Cerebellar nuclear complex (tissue), 1 donor: ENCODE data around the gene CDC42BPB.

ENCODE experiments used
- DNase-seq, 2 experiments: peaks; one replicate each; lab custom pipeline; 2025; lab: John Stamatoyannopoulos, UW

CDC42BPB gene

GRCh38 chr14:103073876-103074728, 16.8 kb upstream of the CDC42BPB start:
- DNase-seq: no peak

- DNase-seq: no peak
These were observed 16.1 kb upstream of the CDC42BPB start for GRCh38 chr14:103073367-103073875.

DNA sequence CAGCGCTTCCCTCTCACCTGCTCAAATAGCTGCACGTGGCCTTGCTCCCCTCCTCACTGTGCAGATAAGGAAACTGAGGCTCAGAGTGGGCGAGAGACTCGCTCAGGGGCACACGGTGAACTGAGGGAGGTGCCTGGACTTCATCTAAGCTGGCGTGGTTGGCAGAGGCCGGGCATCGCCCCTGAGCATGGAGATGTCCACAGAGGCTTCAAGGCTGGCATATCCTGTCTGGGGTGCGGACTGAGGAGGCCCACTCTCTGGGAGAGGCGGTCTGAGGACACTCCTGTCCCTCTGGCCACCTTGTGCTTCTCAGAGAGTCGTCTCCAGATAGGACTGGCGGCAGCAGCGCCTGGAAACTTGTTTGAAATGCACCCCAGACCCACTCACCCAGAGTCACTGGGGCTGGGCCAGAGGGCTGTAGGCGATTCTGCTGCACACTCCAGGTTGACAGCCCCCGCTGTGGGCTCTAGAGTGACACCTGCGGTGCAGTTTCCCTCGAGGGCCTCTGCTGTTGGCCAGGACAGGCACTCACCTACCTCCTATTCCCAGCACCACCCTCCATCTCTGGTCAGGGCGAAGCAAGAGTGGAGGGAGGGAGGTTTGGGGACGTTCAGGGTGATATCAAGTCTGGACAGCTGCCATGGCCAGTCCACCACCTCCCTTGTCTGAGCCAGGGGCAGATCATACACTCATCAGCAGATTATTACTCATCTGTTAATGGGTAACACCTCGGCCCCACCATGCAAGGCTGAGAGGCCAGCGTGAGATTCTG, 15.4 kb upstream of the CDC42BPB start:
- no peak for DNase-seq

- no peak for DNase-seq
These were observed 14.3 kb upstream of the CDC42BPB start for GRCh38 chr14:103071544-103072251.

GRCh38 chr14:103070971-103071542, 13.7 kb upstream of the CDC42BPB start:
- no peak for DNase-seq

GRCh38 chr14:103070263-103070885, 13.0 kb upstream of the CDC42BPB start:
- no peak for DNase-seq

DNA sequence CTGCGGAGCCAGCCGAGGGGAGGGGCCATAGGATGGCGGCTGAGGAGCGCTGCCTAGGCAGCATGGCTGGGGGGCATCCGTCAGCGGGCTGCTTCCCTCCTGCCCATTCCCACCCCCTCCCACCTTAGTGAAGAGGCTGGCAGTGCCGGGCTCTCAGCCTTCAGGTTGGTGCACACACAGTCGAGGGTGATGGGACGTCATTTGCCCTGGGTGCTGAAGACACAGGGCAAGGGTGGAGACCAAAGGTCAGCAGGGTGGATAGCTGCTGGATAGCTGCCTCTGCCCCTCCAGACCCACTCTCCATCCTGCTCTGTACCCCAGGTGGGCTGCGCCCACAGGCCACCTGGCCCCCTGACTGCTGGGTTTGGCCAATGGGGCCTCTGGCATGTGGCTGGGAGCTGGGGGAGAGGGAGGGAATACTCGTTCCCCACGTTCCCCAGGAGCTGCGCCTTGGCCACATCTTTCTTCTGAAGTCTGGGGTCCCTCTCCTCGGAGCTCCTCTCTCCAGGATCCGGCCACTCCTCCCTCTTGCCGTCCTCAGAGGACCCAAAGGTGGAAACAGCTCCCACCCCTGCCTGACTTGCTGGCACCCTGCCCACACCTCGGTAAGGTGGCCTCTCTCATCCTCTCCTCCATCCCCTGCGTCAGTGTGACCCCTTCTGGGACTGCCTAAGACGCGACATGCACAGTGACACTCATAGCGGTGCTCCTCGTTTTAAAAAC, 11.2 kb upstream of the CDC42BPB start:
- DNase-seq: no peak

- DNase-seq: no peak
These were observed 10.0 kb upstream of the CDC42BPB start for GRCh38 chr14:103067231-103067954.

- no peak for DNase-seq
These were observed 9.1 kb upstream of the CDC42BPB start for GRCh38 chr14:103066399-103066798.

GRCh38 chr14:103065861-103066260, 8.5 kb upstream of the CDC42BPB start:
- DNase-seq: no peak

DNA sequence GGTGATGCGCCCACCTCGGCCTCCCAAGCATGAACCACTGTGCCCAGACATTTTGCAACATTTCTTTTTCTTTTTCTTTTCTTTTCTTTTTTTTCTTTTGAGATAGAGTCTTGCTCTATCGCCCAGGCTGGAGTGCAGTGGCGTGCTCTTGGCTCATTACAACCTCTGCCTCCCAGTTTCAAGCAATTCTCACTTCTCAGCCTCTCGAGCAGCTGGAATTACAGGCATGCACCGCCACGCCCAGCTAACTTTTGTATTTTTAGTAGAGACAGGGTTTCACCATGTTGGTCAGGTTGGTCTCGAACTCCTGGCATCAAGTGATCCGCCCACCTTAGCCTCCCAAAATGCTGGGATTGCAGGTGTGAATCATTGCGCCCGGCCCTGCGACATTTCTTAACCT, 7.6 kb upstream of the CDC42BPB start:
- no peak for DNase-seq

GRCh38 chr14:103064436-103064835, 7.1 kb upstream of the CDC42BPB start:
- DNase-seq: no peak

DNA sequence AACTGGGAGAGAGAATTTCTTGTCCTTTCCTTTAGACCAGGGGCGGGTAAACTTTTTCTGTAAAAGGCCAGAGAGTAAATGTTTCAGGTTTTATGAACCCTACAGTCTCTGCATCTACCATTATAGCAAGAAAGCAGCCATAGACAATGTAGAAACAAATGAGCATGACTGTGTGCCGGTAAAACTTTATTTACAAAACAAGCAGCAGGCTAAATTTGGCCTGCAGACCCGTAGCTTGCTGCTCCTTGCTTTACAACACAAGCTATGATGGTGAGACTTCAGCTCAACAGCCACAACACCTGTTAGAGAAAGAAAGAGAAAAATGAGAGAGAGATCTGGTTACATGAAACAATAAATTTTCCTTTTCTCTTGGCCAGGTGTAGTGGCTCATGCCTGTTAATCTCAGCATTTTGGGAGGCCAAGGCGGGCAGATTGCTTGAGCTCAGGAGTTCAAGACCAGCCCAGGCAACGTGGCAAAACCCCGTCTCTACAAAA, 4.2 kb upstream of the CDC42BPB start:
- DNase-seq: no peak

DNA sequence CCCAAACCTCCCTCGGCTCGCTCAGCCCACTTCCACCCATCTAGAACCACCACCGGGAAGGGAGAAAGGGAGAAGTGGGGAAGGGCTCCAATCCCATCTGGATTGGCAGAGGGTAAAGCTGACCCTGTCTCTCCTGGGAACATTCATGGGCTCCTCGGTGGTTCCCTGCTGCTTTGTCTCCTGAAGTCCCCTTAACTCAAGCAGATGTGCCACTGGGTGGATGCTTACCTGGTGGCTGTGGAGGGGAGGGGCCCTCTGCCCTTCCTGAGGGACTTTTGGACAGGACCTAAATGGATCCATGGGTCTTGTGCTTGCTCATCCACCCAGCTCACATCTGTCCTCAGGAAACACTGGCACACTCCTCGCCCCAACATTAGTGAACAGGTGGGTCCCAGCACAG, 2.2 kb upstream of the CDC42BPB start:
- no peak for DNase-seq

GRCh38 chr14:103058164-103059055, 1.1 kb upstream of the CDC42BPB start:
- DNase-seq: no peak

GRCh38 chr14:103057028-103057371, 349 bp downstream of the CDC42BPB start:
- DNase-seq: no peak

- DNase-seq: no peak
These were observed 874 bp downstream of the CDC42BPB start for GRCh38 chr14:103056322-103057027.

- DNase-seq: no peak
These were observed 1.7 kb downstream of the CDC42BPB start for GRCh38 chr14:103055695-103056094.
